HG03439 (cell line): Measurements from ENCODE around the gene SNW1.
"Not testable (repeated sequence)": the region's sequence is repeated elsewhere in the genome, so short reads cannot be mapped to it uniquely, and the experiment has no call there.

Experiments
- ATAC-seq: cut with Tn5 transposase; IDR thresholded peaks from one replicate; pipeline ENCODE4 v1.9.1; 2021; ENCODE audit warnings: mild to moderate bottlenecking, moderate library complexity; ENCODE audit not compliant: unreplicated experiment

SNW1 gene

DNA sequence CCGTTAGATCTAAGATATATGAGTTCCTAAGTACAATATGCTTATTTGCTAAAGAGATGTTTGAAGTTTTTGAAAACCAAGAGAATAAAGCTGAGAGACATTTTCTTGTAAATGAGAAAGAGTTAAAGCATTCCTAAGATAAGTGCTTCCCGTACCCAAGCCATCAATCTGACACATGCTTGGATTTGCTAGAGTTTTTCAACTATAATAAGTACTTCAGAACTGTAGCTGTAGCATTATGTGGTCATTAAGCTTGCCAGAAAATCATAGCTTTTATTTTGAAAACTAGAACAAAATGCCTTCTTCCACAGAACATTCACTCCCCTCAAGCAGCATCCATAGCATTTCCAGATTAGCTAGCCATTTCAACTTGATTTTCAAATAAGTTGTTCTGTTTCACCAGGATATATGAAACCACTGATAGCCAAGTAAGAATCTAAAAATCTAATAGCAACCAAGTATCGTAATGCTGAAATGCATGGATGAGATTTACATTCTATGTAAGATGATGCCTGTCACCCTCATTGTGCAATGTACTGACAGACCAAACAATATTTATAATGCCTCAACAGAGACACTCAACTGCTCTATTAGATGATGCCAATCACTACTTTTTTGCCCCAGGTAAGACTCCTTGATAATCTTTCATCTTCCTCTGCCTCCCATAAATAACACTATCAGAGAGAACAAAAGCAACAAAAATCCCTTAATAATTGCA lies 8.0 kb downstream of the SNW1 start:
- ATAC-seq = no peak

DNA sequence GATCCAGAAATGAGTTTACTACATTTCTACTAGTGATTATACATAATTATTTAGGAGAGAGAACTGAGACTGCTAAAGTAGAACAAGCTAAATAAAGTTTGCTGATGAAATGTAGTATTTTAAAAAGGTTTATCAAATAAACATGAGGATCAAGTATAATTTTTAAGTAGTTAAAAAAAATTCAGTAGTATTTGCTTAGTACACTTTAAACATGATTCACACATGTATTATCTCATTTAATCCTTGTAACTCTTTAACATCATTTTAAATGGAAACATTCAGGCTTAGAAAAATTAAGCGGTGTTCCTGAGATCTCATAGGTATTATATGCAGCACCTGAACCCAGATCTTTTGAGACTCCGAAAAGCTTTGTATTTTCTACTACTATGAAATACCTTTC lies 8.7 kb downstream of the SNW1 start:
- no peak for ATAC-seq

DNA sequence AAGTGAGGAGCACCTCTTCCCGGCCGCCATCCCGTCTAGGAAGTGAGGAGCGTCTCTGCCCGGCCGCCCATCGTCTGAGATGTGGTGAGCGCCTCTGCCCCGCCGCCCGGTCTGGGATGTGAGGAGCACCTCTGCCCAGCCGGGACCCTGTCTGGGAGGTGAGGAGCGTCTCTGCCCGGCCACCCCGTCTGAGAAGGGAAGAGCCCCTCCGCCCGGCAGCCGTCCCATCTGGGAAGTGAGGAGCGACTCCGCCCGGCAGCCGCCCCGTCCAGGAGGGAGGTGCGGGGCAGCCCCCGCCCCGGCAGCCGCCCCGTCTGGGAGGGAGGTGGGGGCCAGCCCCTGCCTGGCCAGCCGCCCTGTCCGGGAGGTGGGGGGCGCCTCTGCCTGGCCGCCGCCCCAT lies 13.5 kb downstream of the SNW1 start:
- not testable (repeated sequence) for ATAC-seq

- no peak for ATAC-seq
These were observed 14.8 kb downstream of the SNW1 start for GRCh38 chr14:77746064-77746702.

GRCh38 chr14:77741438-77741837 lies 19.5 kb downstream of the SNW1 start:
- ATAC-seq = no peak

GRCh38 chr14:77738559-77739250 lies 22.3 kb downstream of the SNW1 start:
- no peak for ATAC-seq

- ATAC-seq = no peak
These were observed 29.9 kb downstream of the SNW1 start for GRCh38 chr14:77730976-77731497.

GRCh38 chr14:77722301-77722700 lies 38.7 kb downstream of the SNW1 start:
- ATAC-seq = no peak

GRCh38 chr14:77721437-77721836 lies 39.5 kb downstream of the SNW1 start:
- no peak for ATAC-seq

GRCh38 chr14:77717608-77718305 lies 43.2 kb downstream of the SNW1 start:
- no peak for ATAC-seq

- no peak for ATAC-seq
These were observed 46.0 kb downstream of the SNW1 start for GRCh38 chr14:77714926-77715325.

- no peak for ATAC-seq
These were observed 50.6 kb downstream of the SNW1 start for GRCh38 chr14:77710364-77710763.

GRCh38 chr14:77709412-77709811 lies 51.5 kb downstream of the SNW1 start:
- no peak for ATAC-seq

DNA sequence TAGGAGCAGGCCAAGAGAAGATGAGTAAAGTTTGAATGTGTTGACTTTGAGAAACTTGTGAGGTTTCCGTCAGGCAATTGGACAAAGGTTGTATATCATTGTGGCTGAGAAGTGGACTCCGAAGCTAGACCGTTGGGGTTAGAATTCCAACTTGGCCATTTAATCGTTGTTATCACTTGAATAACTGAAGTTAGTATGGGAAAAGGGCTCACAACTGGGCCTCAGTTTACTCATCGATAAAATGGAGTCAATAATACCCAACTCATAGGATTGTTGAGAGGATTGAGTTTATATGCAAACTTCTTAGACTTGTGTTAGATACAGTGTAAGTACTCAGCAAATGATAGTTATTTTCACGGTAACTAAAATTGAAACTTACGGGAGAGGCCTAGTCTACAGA lies 52.2 kb downstream of the SNW1 start:
- no peak for ATAC-seq

- peak; percentile 97 for ATAC-seq
These were observed 53.1 kb downstream of the SNW1 start, which contains the start of the genes ALKBH1 and SLIRP for GRCh38 chr14:77707724-77708408. Gene ALKBH1, minus strand, starts transcription at chr14:77708023. Its CDS starts 19 bp downstream, at chr14:77708004. Gene SLIRP, plus strand, starts transcription at chr14:77708103. Its CDS starts 9 bp downstream, at chr14:77708112.

DNA sequence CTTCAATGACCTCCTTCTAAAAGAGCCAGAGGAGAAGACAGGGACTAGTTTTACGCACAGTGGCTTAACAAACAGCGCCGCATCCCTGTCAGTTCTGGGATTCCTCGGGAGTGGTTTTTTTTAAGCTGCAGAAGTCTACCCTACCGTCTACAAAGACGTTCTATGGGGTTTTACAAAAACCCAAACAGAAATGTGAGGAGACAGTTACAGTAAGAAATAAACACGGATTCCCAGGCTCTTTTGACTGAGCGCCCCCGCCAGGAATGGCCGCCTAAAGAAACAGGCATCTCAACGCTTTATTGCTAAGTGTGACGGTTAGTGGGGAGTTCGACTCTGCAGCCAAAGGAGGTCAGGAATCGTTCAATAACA lies 53.6 kb downstream of the SNW1 start:
- ATAC-seq = peak; percentile 21

- no peak for ATAC-seq
These were observed 69.7 kb downstream of the SNW1 start for GRCh38 chr14:77691259-77691658.

GRCh38 chr14:77682158-77682553 lies 78.8 kb downstream of the SNW1 start:
- no peak for ATAC-seq

GRCh38 chr14:77681196-77682157 lies 79.5 kb downstream of the SNW1 start:
- no peak for ATAC-seq
